HepG2 (cell line): Measurements from ENCODE around the gene NPW. TPM values are rescaled to one million over a fixed set of nuclear protein-coding genes. Genes with fewer than 3 reads are reported as not detected.
A peak's percentile ranks its signal among the peaks of the same experiment; 100 is the strongest.

Experiments used
- CEBPG ChIP-seq: IDR thresholded peaks from 2 replicates; pipeline ENCODE4 v1.6.1; 2016
- CENPX ChIP-seq: sonication (generic); formaldehyde crosslinking; IDR thresholded peaks from 2 replicates; pipeline ENCODE4 v1.9.0; 2021; ENCODE audit warnings: mild to moderate bottlenecking, missing genetic modification reagents, moderate library complexity
- CHCHD3 ChIP-seq: sonication (generic); formaldehyde crosslinking; IDR thresholded peaks from 2 replicates; pipeline ENCODE4 v1.8.0; 2022; ENCODE audit warnings: mild to moderate bottlenecking, missing genetic modification reagents, moderate library complexity
- HDAC6 ChIP-seq: fragments of 200-600 bp; sonication (generic); IDR thresholded peaks from 2 replicates; pipeline ENCODE4 v1.7.0; 2017; ENCODE audit warnings: mild to moderate bottlenecking, antibody characterized with exemption, low read length, low read depth
- MAX ChIP-seq: IDR thresholded peaks from 2 replicates; pipeline ENCODE4 v1.6.1; 2012; ENCODE audit warnings: inconsistent platforms
- MAZ ChIP-seq, 2 experiments: sonication (generic) in 1 of 2; formaldehyde crosslinking in 1 of 2; IDR thresholded peaks; 2 replicates each; pipeline versions ENCODE4 v1.5.0 to v1.6.1; 2012 to 2020; ENCODE audit warnings: low read depth in 2 of 2, mild to moderate bottlenecking in 2 of 2, borderline replicate concordance in 1 of 2, improper control_type of control experiment in 1 of 2, low read length in 1 of 2, missing genetic modification reagents in 1 of 2, moderate library complexity in 1 of 2
- MZF1 ChIP-seq: sonication (generic); formaldehyde crosslinking; IDR thresholded peaks from 2 replicates; pipeline ENCODE4 v1.8.1; 2023; ENCODE audit warnings: mild to moderate bottlenecking, missing genetic modification reagents, borderline replicate concordance
- PAF1 ChIP-seq: IDR thresholded peaks from 2 replicates; pipeline ENCODE4 v1.6.1; 2016; ENCODE audit warnings: missing genetic modification reagents, missing compliant biosample characterization
- SIX4 ChIP-seq: sonication (generic); formaldehyde crosslinking; IDR thresholded peaks from 2 replicates; pipeline ENCODE4 v1.4.0; 2020; ENCODE audit warnings: missing genetic modification reagents
- ZFP1 ChIP-seq: IDR thresholded peaks from 2 replicates; pipeline ENCODE4 v1.6.1; 2016
- ZKSCAN8 ChIP-seq: IDR thresholded peaks from 2 replicates; pipeline ENCODE4 v1.6.1; 2016; ENCODE audit warnings: borderline replicate concordance, missing genetic modification reagents, missing compliant biosample characterization
- ZNF382 ChIP-seq: sonication (generic); formaldehyde crosslinking; IDR thresholded peaks from 2 replicates; pipeline ENCODE4 v1.5.0; 2020; ENCODE audit warnings: missing genetic modification reagents, mild to moderate bottlenecking, borderline replicate concordance
- ZNF510 ChIP-seq: sonication (generic); formaldehyde crosslinking; IDR thresholded peaks from 2 replicates; pipeline ENCODE4 v1.4.0; 2020; ENCODE audit warnings: low read depth, mild to moderate bottlenecking, missing genetic modification reagents
- ZNF788 ChIP-seq: sonication (generic); formaldehyde crosslinking; IDR thresholded peaks from 2 replicates; pipeline ENCODE4 v1.5.0; 2020; ENCODE audit warnings: mild to moderate bottlenecking, missing genetic modification reagents, borderline replicate concordance
- ZNF879 ChIP-seq: sonication (generic); formaldehyde crosslinking; IDR thresholded peaks from 2 replicates; pipeline ENCODE4 v1.8.1; 2023; ENCODE audit warnings: missing genetic modification reagents
- ZSCAN20 ChIP-seq: sonication (generic); formaldehyde crosslinking; IDR thresholded peaks from 2 replicates; pipeline ENCODE4 v1.4.0; 2020; ENCODE audit warnings: missing genetic modification reagents, mild to moderate bottlenecking, borderline replicate concordance
- ZSCAN30 ChIP-seq: sonication (generic); formaldehyde crosslinking; IDR thresholded peaks from 2 replicates; pipeline ENCODE4 v1.5.0; 2020; ENCODE audit warnings: mild to moderate bottlenecking, missing genetic modification reagents
- polyA plus RNA-seq, 8 experiments: library from polyadenylated mRNA; depleted of rRNA in 3 of 8; stranded (reverse) in 7 of 8; unstranded in 1 of 8; fragments of >200 nt; fragmentation: Illumina TruSeq in 4 of 8; extraction: Trizol in 4 of 8; gene quantifications; 2 replicates each; pipeline versions ENCODE4 v1.2.1 to v1.2.3, GENCODE V29; 2011 to 2016; ENCODE audit warnings: low read depth in 4 of 8, missing spikeins in 1 of 8, mixed read lengths in 1 of 8; ENCODE audit not compliant: insufficient read depth in 1 of 8
- total RNA-seq, 5 experiments: library from RNA; depleted of rRNA; stranded (reverse); fragments of >200 nt; fragmentation: Illumina TruSeq; extraction: Trizol; gene quantifications; 2 replicates each; pipeline ENCODE4 v1.2.3, GENCODE V29; 2016; ENCODE audit warnings: low read depth in 1 of 5
- TF ChIP-seq, protein P1 (sequence below): sonication (generic); formaldehyde crosslinking; IDR thresholded peaks from 2 replicates; pipeline ENCODE4 v1.5.1; 2020; ENCODE audit warnings: mild to moderate bottlenecking, missing genetic modification reagents, borderline replicate concordance
- TF ChIP-seq, protein P2 (sequence below): sonication (generic); formaldehyde crosslinking; IDR thresholded peaks from 2 replicates; pipeline ENCODE4 v1.4.0; 2020; ENCODE audit warnings: missing genetic modification reagents

The NPW gene
- total and polyA plus RNA-seq, 2 of the 13 experiments (the other 11 are each of a cell fraction or from before 2014, with no cell fraction given), result 0.24 to 0.97 TPM

GRCh38 chr16:1971796-1972489 lies 47.6 kb upstream of the NPW start, which contains the start of gene TBL3 (continued):
- TF ChIP-seq MAZ (IDR thresholded peaks at IDR 0.05; ENCODE audit: borderline replicate concordance, low read depth, low read length), result peak; percentile 77; the same call in 1 of the 2 replicates
- peak; percentile 89 for TF ChIP-seq MAZ (CRISPR knock-in tag; IDR thresholded peaks at IDR 0.05; ENCODE audit: low read depth)
- TF ChIP-seq, protein P1, sequence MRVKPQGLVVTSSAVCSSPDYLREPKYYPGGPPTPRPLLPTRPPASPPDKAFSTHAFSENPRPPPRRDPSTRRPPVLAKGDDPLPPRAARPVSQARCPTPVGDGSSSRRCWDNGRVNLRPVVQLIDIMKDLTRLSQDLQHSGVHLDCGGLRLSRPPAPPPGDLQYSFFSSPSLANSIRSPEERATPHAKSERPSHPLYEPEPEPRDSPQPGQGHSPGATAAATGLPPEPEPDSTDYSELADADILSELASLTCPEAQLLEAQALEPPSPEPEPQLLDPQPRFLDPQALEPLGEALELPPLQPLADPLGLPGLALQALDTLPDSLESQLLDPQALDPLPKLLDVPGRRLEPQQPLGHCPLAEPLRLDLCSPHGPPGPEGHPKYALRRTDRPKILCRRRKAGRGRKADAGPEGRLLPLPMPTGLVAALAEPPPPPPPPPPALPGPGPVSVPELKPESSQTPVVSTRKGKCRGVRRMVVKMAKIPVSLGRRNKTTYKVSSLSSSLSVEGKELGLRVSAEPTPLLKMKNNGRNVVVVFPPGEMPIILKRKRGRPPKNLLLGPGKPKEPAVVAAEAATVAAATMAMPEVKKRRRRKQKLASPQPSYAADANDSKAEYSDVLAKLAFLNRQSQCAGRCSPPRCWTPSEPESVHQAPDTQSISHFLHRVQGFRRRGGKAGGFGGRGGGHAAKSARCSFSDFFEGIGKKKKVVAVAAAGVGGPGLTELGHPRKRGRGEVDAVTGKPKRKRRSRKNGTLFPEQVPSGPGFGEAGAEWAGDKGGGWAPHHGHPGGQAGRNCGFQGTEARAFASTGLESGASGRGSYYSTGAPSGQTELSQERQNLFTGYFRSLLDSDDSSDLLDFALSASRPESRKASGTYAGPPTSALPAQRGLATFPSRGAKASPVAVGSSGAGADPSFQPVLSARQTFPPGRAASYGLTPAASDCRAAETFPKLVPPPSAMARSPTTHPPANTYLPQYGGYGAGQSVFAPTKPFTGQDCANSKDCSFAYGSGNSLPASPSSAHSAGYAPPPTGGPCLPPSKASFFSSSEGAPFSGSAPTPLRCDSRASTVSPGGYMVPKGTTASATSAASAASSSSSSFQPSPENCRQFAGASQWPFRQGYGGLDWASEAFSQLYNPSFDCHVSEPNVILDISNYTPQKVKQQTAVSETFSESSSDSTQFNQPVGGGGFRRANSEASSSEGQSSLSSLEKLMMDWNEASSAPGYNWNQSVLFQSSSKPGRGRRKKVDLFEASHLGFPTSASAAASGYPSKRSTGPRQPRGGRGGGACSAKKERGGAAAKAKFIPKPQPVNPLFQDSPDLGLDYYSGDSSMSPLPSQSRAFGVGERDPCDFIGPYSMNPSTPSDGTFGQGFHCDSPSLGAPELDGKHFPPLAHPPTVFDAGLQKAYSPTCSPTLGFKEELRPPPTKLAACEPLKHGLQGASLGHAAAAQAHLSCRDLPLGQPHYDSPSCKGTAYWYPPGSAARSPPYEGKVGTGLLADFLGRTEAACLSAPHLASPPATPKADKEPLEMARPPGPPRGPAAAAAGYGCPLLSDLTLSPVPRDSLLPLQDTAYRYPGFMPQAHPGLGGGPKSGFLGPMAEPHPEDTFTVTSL, result no peak
- 0 out of 2 replicates have a peak, but pooled peaks have one; percentile 81 for TF ChIP-seq MZF1
- no peak for TF ChIP-seq CHCHD3 (CRISPR knock-in tag)
- TF ChIP-seq ZNF510 (CRISPR knock-in tag), result 0 out of 2 replicates have a peak, but pooled peaks have one; percentile 80
- TF ChIP-seq HDAC6, result no peak
- TF ChIP-seq, protein P2, sequence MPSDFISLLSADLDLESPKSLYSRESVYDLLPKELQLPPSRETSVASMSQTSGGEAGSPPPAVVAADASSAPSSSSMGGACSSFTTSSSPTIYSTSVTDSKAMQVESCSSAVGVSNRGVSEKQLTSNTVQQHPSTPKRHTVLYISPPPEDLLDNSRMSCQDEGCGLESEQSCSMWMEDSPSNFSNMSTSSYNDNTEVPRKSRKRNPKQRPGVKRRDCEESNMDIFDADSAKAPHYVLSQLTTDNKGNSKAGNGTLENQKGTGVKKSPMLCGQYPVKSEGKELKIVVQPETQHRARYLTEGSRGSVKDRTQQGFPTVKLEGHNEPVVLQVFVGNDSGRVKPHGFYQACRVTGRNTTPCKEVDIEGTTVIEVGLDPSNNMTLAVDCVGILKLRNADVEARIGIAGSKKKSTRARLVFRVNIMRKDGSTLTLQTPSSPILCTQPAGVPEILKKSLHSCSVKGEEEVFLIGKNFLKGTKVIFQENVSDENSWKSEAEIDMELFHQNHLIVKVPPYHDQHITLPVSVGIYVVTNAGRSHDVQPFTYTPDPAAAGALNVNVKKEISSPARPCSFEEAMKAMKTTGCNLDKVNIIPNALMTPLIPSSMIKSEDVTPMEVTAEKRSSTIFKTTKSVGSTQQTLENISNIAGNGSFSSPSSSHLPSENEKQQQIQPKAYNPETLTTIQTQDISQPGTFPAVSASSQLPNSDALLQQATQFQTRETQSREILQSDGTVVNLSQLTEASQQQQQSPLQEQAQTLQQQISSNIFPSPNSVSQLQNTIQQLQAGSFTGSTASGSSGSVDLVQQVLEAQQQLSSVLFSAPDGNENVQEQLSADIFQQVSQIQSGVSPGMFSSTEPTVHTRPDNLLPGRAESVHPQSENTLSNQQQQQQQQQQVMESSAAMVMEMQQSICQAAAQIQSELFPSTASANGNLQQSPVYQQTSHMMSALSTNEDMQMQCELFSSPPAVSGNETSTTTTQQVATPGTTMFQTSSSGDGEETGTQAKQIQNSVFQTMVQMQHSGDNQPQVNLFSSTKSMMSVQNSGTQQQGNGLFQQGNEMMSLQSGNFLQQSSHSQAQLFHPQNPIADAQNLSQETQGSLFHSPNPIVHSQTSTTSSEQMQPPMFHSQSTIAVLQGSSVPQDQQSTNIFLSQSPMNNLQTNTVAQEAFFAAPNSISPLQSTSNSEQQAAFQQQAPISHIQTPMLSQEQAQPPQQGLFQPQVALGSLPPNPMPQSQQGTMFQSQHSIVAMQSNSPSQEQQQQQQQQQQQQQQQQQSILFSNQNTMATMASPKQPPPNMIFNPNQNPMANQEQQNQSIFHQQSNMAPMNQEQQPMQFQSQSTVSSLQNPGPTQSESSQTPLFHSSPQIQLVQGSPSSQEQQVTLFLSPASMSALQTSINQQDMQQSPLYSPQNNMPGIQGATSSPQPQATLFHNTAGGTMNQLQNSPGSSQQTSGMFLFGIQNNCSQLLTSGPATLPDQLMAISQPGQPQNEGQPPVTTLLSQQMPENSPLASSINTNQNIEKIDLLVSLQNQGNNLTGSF (CRISPR knock-in tag), result no peak
- no peak for TF ChIP-seq ZSCAN30
- TF ChIP-seq CENPX, result no peak
- TF ChIP-seq PAF1 (CRISPR knock-in tag), result no peak
- TF ChIP-seq ZFP1, result peak; percentile 53; the same call in 1 of the 2 replicates
- TF ChIP-seq ZKSCAN8, result peak; percentile 98
- peak; percentile 87 for TF ChIP-seq MAX
- no peak for TF ChIP-seq ZNF382 (CRISPR knock-in tag)
- peak; percentile 54 for TF ChIP-seq CEBPG (CRISPR knock-in tag)
- 0 out of 2 replicates have a peak, but pooled peaks have one; percentile 49 for TF ChIP-seq ZSCAN20 (CRISPR knock-in tag)
- TF ChIP-seq ZNF788 (CRISPR knock-in tag), result peak; percentile 98
- TF ChIP-seq ZNF879 (CRISPR knock-in tag), result no peak
- 0 out of 2 replicates have a peak, but pooled peaks have one; percentile 18 for TF ChIP-seq SIX4
